ENCODE measurements around the gene SLC6A9. TPM values are rescaled to one million over a fixed set of nuclear protein-coding genes. Genes with fewer than 3 reads are reported as not detected.

SLC6A9 gene
- total RNA-seq, 1 donor from 2014 or later = 24.3 TPM

- intact Hi-C loops (cut with DNase I) = no loop called here
- H3K4me3 ChIP-seq = no peak overlapping the region
- H3K27ac ChIP-seq = no peak overlapping the region
- no peaks in the 10 kb centered on the region for H3K4me1 ChIP-seq
- H3K36me3 ChIP-seq = peaks cover 0 to 25% of the 10 kb centered on the region in 2 donors
- no peaks in the 10 kb centered on the region for H3K9me3 ChIP-seq
- no peaks in the 10 kb centered on the region for H3K27me3 ChIP-seq
- DNase-seq (ENCODE audit: extremely low spot score in 2 of 2) = no peak
- TF ChIP-seq POLR2AphosphoS5 (IDR thresholded peaks at IDR 0.05; ENCODE audit: insufficient read depth in 1 of 2, low read depth in 1 of 2) = no peak
- no peak for TF ChIP-seq POLR2A (IDR thresholded peaks at IDR 0.05)
- TF ChIP-seq, protein P1, sequence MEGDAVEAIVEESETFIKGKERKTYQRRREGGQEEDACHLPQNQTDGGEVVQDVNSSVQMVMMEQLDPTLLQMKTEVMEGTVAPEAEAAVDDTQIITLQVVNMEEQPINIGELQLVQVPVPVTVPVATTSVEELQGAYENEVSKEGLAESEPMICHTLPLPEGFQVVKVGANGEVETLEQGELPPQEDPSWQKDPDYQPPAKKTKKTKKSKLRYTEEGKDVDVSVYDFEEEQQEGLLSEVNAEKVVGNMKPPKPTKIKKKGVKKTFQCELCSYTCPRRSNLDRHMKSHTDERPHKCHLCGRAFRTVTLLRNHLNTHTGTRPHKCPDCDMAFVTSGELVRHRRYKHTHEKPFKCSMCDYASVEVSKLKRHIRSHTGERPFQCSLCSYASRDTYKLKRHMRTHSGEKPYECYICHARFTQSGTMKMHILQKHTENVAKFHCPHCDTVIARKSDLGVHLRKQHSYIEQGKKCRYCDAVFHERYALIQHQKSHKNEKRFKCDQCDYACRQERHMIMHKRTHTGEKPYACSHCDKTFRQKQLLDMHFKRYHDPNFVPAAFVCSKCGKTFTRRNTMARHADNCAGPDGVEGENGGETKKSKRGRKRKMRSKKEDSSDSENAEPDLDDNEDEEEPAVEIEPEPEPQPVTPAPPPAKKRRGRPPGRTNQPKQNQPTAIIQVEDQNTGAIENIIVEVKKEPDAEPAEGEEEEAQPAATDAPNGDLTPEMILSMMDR (IDR thresholded peaks at IDR 0.05) = no peak
Observed at GRCh38 chr1:43998000-43998378, 33.3 kb downstream of the SLC6A9 start.

DNA sequence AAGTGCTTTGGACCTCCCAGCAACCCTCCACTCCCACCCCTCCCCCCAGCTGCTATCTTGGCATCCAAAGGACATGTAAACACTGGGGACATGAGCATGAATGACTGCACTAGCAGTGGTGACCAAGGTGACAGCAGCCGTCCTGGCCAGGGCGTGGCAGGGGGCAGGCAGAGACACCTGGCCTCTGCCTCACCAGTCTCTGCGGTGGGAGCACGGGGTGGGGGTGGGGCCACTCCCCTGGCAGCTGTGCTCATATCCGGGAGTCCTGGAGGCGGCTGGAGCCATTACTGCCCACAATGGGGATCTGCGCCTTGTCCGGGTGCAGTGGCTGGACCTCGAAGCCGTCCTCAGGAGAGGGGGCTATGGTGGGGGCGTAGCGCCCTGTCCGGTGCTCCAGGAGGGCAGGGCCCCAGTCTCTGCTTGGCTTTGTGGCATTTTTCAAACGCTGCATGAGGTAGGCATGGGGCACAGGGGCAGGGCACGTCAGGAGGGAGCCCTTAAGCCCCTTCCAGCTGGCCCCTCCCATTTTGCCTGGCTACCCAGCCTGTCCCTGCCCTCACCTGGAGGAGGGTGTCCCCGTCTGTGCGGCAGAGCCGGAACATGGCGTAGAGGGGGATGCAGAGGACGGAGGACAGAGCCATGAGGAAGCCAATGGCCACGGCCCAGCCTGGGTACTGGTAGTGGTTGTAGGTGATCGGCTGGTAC lies 33.8 kb downstream of the SLC6A9 start:
- Histone ChIP-seq H3K27ac (no peak overlapping the region), H3K4me3 (no peak overlapping the region), H3K36me3 (peaks cover 0 to 25% of the 10 kb centered on the region in 2 donors), H3K4me1 (no peaks in the 10 kb centered on the region), H3K27me3 (no peaks in the 10 kb centered on the region), H3K9me3 (no peaks in the 10 kb centered on the region)
- TF ChIP-seq POLR2A (IDR thresholded peaks at IDR 0.05) (no peak), POLR2AphosphoS5 (IDR thresholded peaks at IDR 0.05; ENCODE audit: insufficient read depth in 1 of 2, low read depth in 1 of 2) (no peak)
- TF ChIP-seq, protein P1 (IDR thresholded peaks at IDR 0.05) = no peak
- intact Hi-C loops (cut with DNase I) = no loop called here
- no peak for DNase-seq (ENCODE audit: extremely low spot score in 2 of 2)

DNA sequence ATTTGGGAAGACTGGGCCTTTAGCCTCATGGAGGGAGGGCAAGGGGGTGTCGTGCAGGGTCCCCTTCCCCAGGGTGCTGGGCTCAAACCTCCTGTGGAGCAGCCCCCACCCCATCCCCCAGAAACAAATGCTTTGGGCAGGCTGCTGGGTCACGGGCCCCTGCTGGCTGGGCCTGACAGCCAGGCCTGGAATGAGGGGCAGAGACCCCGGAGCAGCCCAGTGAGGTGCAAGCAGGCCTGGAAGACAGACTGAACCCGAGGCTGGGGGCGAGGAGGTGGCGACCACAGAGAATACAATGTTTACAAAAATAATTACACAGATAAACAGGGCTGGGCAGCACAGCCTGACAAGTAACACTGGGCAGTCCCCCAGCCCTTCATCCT lies 34.5 kb downstream of the SLC6A9 start:
- intact Hi-C loops (cut with DNase I) = no loop called here
- no peak for DNase-seq (ENCODE audit: extremely low spot score in 2 of 2)
- H3K27me3 ChIP-seq = no peaks in the 10 kb centered on the region
- peaks cover 0 to 22% of the 10 kb centered on the region in 2 donors for H3K36me3 ChIP-seq
- H3K4me3 ChIP-seq = no peak overlapping the region
- no peaks in the 10 kb centered on the region for H3K9me3 ChIP-seq
- no peak overlapping the region for H3K27ac ChIP-seq
- TF ChIP-seq, protein P1 (IDR thresholded peaks at IDR 0.05) = no peak
- TF ChIP-seq POLR2AphosphoS5 (IDR thresholded peaks at IDR 0.05; ENCODE audit: insufficient read depth in 1 of 2, low read depth in 1 of 2) = no peak
- TF ChIP-seq POLR2A (IDR thresholded peaks at IDR 0.05) = no peak
- H3K4me1 ChIP-seq = peaks cover 7% of the 10 kb centered on the region

GRCh38 chr1:43995984-43996732 lies 35.1 kb downstream of the SLC6A9 start:
- no peak overlapping the region for H3K27ac ChIP-seq
- peaks cover 10% of the 10 kb centered on the region for H3K4me1 ChIP-seq
- no peak for TF ChIP-seq POLR2A (IDR thresholded peaks at IDR 0.05)
- TF ChIP-seq, protein P1 (IDR thresholded peaks at IDR 0.05) = no peak
- no peak for TF ChIP-seq POLR2AphosphoS5 (IDR thresholded peaks at IDR 0.05; ENCODE audit: insufficient read depth in 1 of 2, low read depth in 1 of 2)
- no peak overlapping the region for H3K4me3 ChIP-seq
- H3K36me3 ChIP-seq = peaks cover 0 to 19% of the 10 kb centered on the region in 2 donors
- H3K27me3 ChIP-seq = no peaks in the 10 kb centered on the region
- H3K9me3 ChIP-seq = no peaks in the 10 kb centered on the region
- DNase-seq (ENCODE audit: extremely low spot score in 2 of 2) = no peak
- intact Hi-C loops (cut with DNase I) = no loop called here
